WTC11 (cell line): ENCODE measurements around the gene PSPC1.

Source experiments
- IRF2 ChIP-seq: sonication (generic); formaldehyde crosslinking; IDR thresholded peaks from 2 replicates; pipeline ENCODE4 v1.8.0; 2022; ENCODE audit warnings: low read depth, missing genetic modification reagents, borderline replicate concordance
- JUN ChIP-seq: sonication (generic); formaldehyde crosslinking; IDR thresholded peaks from 2 replicates; pipeline ENCODE4 v1.8.0; 2023; ENCODE audit warnings: mild to moderate bottlenecking, missing genetic modification reagents
- NR3C1 ChIP-seq: sonication (generic); formaldehyde crosslinking; conservative IDR thresholded peaks from 2 replicates; pipeline ENCODE4 v1.8.1; 2023; ENCODE audit warnings: low read depth, mild to moderate bottlenecking, missing genetic modification reagents
- SMAD3 ChIP-seq: sonication (generic); formaldehyde crosslinking; IDR thresholded peaks from 2 replicates; pipeline ENCODE4 v1.8.0; 2022; ENCODE audit warnings: missing genetic modification reagents, mild to moderate bottlenecking, borderline replicate concordance
- TEAD1 ChIP-seq: sonication (generic); formaldehyde crosslinking; IDR thresholded peaks from 2 replicates; pipeline ENCODE4 v1.8.0; 2022; ENCODE audit warnings: mild to moderate bottlenecking, missing genetic modification reagents
- TP53 ChIP-seq: sonication (generic); formaldehyde crosslinking; IDR thresholded peaks from 2 replicates; pipeline ENCODE4 v1.8.1; 2023; ENCODE audit warnings: mild to moderate bottlenecking, missing genetic modification reagents
- ZNF138 ChIP-seq: sonication (generic); formaldehyde crosslinking; conservative IDR thresholded peaks from 2 replicates; pipeline ENCODE4 v1.8.1; 2022; ENCODE audit warnings: mild to moderate bottlenecking, moderate library complexity, missing genetic modification reagents
- ZNF423 ChIP-seq: fragments of 250-450 bp; sonication (Bioruptor Pico); IDR thresholded peaks from 2 replicates; pipeline ENCODE4 v2.1.2; 2022; ENCODE audit warnings: mild to moderate bottlenecking, moderate library complexity
- TF ChIP-seq, protein P1 (sequence below): sonication (generic); formaldehyde crosslinking; IDR thresholded peaks from 2 replicates; pipeline ENCODE4 v1.8.1; 2023; ENCODE audit warnings: mild to moderate bottlenecking, moderate library complexity, missing genetic modification reagents
- TF ChIP-seq, protein P2 (sequence below): fragments of 200-600 bp; IDR thresholded peaks from 2 replicates; pipeline ENCODE4 v1.8.0; 2022; ENCODE audit warnings: antibody characterized with exemption
- TF ChIP-seq, protein P3 (sequence below): sonication (generic); formaldehyde crosslinking; IDR thresholded peaks from 2 replicates; pipeline ENCODE4 v1.8.1; 2023; ENCODE audit warnings: mild to moderate bottlenecking, missing genetic modification reagents, moderate library complexity
- TF ChIP-seq, protein P4 (sequence below): sonication (generic); formaldehyde crosslinking; IDR thresholded peaks from 2 replicates; pipeline ENCODE4 v1.8.1; 2023; ENCODE audit warnings: mild to moderate bottlenecking, missing genetic modification reagents, borderline replicate concordance
- TF ChIP-seq, protein P5 (sequence below): sonication (generic); formaldehyde crosslinking; IDR thresholded peaks from 2 replicates; pipeline ENCODE4 v1.8.0; 2022; ENCODE audit warnings: mild to moderate bottlenecking, missing genetic modification reagents
- TF ChIP-seq, protein P6 (sequence below): sonication (generic); formaldehyde crosslinking; IDR thresholded peaks from 2 replicates; pipeline ENCODE4 v1.8.1; 2022; ENCODE audit warnings: missing genetic modification reagents, borderline replicate concordance

DNA sequence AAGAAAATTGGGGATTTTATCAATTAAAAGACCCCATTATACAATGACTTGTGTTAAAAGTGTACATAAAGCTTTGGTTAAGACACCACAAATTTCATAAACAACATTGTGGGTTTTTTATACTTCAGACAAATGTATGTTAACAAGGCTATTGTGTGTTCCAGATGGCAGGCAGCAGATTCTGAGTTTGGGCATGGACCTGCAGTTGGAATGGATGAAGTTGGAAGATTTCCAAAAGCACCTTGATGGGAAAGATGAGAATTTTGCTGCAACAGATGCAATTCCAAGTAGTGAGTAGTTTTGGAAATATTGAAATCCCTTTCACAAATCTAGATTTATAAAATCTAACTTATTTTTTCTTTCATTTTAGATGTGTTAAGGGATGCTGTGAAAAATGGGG lies 123.9 kb downstream of the PSPC1 start:
- TF ChIP-seq, protein P1, sequence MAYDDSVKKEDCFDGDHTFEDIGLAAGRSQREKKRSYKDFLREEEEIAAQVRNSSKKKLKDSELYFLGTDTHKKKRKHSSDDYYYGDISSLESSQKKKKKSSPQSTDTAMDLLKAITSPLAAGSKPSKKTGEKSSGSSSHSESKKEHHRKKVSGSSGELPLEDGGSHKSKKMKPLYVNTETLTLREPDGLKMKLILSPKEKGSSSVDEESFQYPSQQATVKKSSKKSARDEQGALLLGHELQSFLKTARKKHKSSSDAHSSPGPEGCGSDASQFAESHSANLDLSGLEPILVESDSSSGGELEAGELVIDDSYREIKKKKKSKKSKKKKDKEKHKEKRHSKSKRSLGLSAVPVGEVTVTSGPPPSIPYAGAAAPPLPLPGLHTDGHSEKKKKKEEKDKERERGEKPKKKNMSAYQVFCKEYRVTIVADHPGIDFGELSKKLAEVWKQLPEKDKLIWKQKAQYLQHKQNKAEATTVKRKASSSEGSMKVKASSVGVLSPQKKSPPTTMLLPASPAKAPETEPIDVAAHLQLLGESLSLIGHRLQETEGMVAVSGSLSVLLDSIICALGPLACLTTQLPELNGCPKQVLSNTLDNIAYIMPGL (CRISPR knock-in tag) = no peak
- TF ChIP-seq TP53 = no peak
- TF ChIP-seq, protein P2, sequence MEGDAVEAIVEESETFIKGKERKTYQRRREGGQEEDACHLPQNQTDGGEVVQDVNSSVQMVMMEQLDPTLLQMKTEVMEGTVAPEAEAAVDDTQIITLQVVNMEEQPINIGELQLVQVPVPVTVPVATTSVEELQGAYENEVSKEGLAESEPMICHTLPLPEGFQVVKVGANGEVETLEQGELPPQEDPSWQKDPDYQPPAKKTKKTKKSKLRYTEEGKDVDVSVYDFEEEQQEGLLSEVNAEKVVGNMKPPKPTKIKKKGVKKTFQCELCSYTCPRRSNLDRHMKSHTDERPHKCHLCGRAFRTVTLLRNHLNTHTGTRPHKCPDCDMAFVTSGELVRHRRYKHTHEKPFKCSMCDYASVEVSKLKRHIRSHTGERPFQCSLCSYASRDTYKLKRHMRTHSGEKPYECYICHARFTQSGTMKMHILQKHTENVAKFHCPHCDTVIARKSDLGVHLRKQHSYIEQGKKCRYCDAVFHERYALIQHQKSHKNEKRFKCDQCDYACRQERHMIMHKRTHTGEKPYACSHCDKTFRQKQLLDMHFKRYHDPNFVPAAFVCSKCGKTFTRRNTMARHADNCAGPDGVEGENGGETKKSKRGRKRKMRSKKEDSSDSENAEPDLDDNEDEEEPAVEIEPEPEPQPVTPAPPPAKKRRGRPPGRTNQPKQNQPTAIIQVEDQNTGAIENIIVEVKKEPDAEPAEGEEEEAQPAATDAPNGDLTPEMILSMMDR = no peak
- TF ChIP-seq, protein P3, sequence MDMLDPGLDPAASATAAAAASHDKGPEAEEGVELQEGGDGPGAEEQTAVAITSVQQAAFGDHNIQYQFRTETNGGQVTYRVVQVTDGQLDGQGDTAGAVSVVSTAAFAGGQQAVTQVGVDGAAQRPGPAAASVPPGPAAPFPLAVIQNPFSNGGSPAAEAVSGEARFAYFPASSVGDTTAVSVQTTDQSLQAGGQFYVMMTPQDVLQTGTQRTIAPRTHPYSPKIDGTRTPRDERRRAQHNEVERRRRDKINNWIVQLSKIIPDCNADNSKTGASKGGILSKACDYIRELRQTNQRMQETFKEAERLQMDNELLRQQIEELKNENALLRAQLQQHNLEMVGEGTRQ (CRISPR knock-in tag) = no peak
- no peak for TF ChIP-seq TEAD1 (CRISPR knock-in tag)
- TF ChIP-seq JUN (CRISPR knock-in tag) = no peak
- no peak for TF ChIP-seq ZNF423 (CRISPR knock-in tag)
- TF ChIP-seq, protein P4, sequence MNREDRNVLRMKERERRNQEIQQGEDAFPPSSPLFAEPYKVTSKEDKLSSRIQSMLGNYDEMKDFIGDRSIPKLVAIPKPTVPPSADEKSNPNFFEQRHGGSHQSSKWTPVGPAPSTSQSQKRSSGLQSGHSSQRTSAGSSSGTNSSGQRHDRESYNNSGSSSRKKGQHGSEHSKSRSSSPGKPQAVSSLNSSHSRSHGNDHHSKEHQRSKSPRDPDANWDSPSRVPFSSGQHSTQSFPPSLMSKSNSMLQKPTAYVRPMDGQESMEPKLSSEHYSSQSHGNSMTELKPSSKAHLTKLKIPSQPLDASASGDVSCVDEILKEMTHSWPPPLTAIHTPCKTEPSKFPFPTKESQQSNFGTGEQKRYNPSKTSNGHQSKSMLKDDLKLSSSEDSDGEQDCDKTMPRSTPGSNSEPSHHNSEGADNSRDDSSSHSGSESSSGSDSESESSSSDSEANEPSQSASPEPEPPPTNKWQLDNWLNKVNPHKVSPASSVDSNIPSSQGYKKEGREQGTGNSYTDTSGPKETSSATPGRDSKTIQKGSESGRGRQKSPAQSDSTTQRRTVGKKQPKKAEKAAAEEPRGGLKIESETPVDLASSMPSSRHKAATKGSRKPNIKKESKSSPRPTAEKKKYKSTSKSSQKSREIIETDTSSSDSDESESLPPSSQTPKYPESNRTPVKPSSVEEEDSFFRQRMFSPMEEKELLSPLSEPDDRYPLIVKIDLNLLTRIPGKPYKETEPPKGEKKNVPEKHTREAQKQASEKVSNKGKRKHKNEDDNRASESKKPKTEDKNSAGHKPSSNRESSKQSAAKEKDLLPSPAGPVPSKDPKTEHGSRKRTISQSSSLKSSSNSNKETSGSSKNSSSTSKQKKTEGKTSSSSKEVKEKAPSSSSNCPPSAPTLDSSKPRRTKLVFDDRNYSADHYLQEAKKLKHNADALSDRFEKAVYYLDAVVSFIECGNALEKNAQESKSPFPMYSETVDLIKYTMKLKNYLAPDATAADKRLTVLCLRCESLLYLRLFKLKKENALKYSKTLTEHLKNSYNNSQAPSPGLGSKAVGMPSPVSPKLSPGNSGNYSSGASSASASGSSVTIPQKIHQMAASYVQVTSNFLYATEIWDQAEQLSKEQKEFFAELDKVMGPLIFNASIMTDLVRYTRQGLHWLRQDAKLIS = no peak
- TF ChIP-seq, protein P5, sequence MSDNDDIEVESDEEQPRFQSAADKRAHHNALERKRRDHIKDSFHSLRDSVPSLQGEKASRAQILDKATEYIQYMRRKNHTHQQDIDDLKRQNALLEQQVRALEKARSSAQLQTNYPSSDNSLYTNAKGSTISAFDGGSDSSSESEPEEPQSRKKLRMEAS = no peak
- TF ChIP-seq NR3C1 (CRISPR knock-in tag) = no peak
- no peak for TF ChIP-seq SMAD3 (CRISPR knock-in tag)
- TF ChIP-seq ZNF138 = no peak
- TF ChIP-seq, protein P6, sequence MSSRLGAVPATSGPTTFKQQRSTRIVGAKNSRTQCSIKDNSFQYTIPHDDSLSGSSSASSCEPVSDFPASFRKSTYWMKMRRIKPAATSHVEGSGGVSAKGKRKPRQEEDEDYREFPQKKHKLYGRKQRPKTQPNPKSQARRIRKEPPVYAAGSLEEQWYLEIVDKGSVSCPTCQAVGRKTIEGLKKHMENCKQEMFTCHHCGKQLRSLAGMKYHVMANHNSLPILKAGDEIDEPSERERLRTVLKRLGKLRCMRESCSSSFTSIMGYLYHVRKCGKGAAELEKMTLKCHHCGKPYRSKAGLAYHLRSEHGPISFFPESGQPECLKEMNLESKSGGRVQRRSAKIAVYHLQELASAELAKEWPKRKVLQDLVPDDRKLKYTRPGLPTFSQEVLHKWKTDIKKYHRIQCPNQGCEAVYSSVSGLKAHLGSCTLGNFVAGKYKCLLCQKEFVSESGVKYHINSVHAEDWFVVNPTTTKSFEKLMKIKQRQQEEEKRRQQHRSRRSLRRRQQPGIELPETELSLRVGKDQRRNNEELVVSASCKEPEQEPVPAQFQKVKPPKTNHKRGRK = no peak
- TF ChIP-seq IRF2 = no peak
